ENCODE results near the gene CHDH. TPM values are rescaled to one million over a fixed set of nuclear protein-coding genes. Genes with fewer than 3 reads are reported as not detected.

Gene CHDH
- total and polyA plus RNA-seq, 5 donors from 2014 or later: 0.45 to 4.3 (median 1.3) TPM

DNA sequence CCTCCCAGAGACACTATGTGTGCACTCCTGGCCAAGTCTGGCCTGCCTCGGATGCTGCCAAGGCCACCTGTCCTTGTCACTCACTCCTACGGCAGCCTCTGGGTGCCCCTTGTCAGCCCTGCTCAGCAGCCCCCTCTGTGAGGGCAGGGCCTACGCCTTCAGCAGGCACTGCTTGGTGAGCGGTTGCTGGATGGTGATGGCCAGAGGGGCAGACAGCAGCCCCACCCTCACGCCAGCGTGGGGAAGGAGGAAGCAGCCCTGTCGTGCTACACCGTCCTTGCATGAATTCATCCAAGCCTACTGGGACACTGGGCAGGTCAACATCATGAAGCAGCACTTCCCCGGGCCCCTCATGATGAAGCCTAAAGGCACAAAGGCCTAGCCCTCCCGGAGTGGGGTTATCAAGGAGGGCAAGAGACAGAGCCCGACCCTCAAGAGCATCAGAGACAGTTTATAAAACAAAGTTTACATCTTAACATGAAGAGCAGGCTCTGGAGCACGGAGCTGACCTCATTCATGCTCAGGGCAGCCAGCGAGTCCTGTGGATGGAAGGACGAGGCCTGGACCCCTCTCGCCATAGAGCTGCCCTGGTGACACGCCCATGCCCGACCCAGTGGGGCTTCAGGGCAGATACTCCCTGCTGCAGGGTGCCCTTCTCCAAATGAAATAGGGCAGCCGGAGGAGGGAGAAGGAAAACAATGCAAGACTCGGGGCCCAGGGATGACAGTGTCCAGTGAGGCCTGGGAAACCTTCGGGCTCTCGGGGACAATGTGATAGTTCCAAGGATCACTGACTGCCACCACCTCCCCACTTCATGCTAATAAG, 25.3 kb downstream of the CHDH start:
- H3K4me3 Mint-ChIP-seq: no peak overlapping the region
- Histone ChIP-seq H3K27ac (ENCODE audit: insufficient read depth, low read length, poor library complexity, severe bottlenecking) (no peak overlapping the region), H3K9me3 (ENCODE audit: control insufficient read depth in 2 of 2, low read length in 2 of 2) (no peaks in the 10 kb centered on the region), H3K36me3 (ENCODE audit: control insufficient read depth, insufficient read depth, low read length) (no peaks in the 10 kb centered on the region), H3K4me3 (ENCODE audit: low read depth, low read length) (no peak overlapping the region), H3K27me3 (ENCODE audit: control insufficient read depth, insufficient read depth, low read length) (no peaks in the 10 kb centered on the region), H3K4me1 (ENCODE audit: control insufficient read depth, insufficient read depth, low read length, poor library complexity, severe bottlenecking) (no peaks in the 10 kb centered on the region)
- DNase-seq: no peak
- H3K9me3 Mint-ChIP-seq: peaks cover 0 to 2% (median 0%) of the 10 kb centered on the region in 7 donors
- H3K27ac Mint-ChIP-seq: no peak overlapping the region
- peaks cover 0 to 5% (median 0%) of the 10 kb centered on the region in 4 donors for H3K4me1 Mint-ChIP-seq
- ATAC-seq (ENCODE audit: low read depth in 2 of 2): no peak
- no peaks in the 10 kb centered on the region for H3K36me3 Mint-ChIP-seq
- H3K27me3 Mint-ChIP-seq: peaks cover 14% of the 10 kb centered on the region

DNA sequence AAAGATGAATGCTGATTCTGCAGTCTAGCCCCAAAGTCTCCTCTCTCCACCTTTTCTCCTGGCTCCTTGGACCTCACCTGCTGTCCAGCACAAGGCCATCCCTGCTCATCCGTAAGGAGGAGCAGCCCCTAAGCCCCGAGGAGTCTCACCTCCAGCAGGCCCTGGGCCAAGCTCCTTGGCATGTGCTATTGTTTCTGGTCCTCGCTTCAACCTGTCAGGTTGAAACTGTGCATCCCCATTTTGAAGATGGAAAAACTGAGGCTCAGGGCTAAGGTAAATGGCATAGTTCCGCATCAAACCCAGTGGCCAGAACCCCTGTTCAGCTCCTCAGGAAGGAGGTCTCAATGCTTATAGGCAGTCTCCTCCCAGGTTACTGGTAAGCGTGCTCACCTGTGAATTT, 26.1 kb downstream of the CHDH start:
- Mint-ChIP-seq H3K4me1 (peaks cover 0 to 2% (median 0%) of the 10 kb centered on the region in 4 donors), H3K27me3 (peaks cover 15% of the 10 kb centered on the region), H3K36me3 (no peaks in the 10 kb centered on the region), H3K27ac (no peak overlapping the region), H3K4me3 (no peak overlapping the region), H3K9me3 (peaks cover 0 to 2% (median 0%) of the 10 kb centered on the region in 7 donors)
- no peak for DNase-seq
- ATAC-seq (ENCODE audit: low read depth in 2 of 2): no peak
- Histone ChIP-seq H3K4me1 (ENCODE audit: control insufficient read depth, insufficient read depth, low read length, poor library complexity, severe bottlenecking) (no peaks in the 10 kb centered on the region), H3K36me3 (ENCODE audit: control insufficient read depth, insufficient read depth, low read length) (no peaks in the 10 kb centered on the region), H3K9me3 (ENCODE audit: control insufficient read depth in 2 of 2, low read length in 2 of 2) (no peaks in the 10 kb centered on the region), H3K4me3 (ENCODE audit: low read depth, low read length) (no peak overlapping the region), H3K27me3 (ENCODE audit: control insufficient read depth, insufficient read depth, low read length) (no peaks in the 10 kb centered on the region), H3K27ac (ENCODE audit: insufficient read depth, low read length, poor library complexity, severe bottlenecking) (no peak overlapping the region)

DNA sequence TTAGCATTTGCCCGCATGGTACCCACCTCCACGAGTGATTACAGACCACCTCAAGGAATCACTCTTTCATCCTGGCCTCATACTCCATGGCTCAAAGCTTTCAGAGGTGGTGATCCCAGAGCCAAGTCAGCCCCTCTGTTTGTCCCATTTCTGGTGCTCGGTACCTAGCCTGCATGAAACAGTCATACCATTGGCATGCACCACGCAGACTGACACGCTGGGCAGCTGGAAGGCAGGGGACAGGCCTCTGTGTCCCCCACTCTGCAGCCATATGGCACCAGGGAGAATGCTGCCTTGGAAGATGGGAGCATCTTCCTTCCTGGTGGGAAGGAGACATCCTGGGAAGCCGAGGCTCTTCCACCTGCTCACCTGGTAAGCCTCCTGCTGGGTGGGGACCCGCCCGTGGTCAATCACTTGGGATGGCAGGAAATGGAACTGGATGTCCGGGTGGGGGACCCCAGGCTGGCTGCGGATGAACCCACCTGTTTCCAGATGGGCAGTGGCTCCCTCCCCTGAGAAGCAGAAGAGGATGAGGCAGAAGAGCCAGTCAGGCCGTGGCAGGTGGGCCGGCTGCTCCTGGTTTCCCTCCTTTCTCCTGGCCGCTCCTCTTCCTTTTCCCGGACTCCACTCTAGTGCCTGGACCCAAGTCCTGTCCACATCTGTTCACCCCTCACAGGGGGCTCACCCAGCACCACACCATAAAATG, 26.9 kb downstream of the CHDH start:
- H3K27me3 Mint-ChIP-seq: peaks cover 15% of the 10 kb centered on the region
- no peaks in the 10 kb centered on the region for H3K36me3 ChIP-seq (ENCODE audit: control insufficient read depth, insufficient read depth, low read length)
- H3K4me3 Mint-ChIP-seq: no peak overlapping the region
- no peaks in the 10 kb centered on the region for H3K9me3 ChIP-seq (ENCODE audit: control insufficient read depth in 2 of 2, low read length in 2 of 2)
- no peak overlapping the region for H3K27ac Mint-ChIP-seq
- no peak overlapping the region for H3K27ac ChIP-seq (ENCODE audit: insufficient read depth, low read length, poor library complexity, severe bottlenecking)
- ATAC-seq (ENCODE audit: low read depth in 2 of 2): no peak
- no peaks in the 10 kb centered on the region for H3K36me3 Mint-ChIP-seq
- H3K4me3 ChIP-seq (ENCODE audit: low read depth, low read length): no peak overlapping the region
- H3K27me3 ChIP-seq (ENCODE audit: control insufficient read depth, insufficient read depth, low read length): no peaks in the 10 kb centered on the region
- H3K9me3 Mint-ChIP-seq: peaks cover 0 to 2% (median 0%) of the 10 kb centered on the region in 7 donors
- no peaks in the 10 kb centered on the region for H3K4me1 ChIP-seq (ENCODE audit: control insufficient read depth, insufficient read depth, low read length, poor library complexity, severe bottlenecking)
- no peaks in the 10 kb centered on the region for H3K4me1 Mint-ChIP-seq
- no peak for DNase-seq

DNA sequence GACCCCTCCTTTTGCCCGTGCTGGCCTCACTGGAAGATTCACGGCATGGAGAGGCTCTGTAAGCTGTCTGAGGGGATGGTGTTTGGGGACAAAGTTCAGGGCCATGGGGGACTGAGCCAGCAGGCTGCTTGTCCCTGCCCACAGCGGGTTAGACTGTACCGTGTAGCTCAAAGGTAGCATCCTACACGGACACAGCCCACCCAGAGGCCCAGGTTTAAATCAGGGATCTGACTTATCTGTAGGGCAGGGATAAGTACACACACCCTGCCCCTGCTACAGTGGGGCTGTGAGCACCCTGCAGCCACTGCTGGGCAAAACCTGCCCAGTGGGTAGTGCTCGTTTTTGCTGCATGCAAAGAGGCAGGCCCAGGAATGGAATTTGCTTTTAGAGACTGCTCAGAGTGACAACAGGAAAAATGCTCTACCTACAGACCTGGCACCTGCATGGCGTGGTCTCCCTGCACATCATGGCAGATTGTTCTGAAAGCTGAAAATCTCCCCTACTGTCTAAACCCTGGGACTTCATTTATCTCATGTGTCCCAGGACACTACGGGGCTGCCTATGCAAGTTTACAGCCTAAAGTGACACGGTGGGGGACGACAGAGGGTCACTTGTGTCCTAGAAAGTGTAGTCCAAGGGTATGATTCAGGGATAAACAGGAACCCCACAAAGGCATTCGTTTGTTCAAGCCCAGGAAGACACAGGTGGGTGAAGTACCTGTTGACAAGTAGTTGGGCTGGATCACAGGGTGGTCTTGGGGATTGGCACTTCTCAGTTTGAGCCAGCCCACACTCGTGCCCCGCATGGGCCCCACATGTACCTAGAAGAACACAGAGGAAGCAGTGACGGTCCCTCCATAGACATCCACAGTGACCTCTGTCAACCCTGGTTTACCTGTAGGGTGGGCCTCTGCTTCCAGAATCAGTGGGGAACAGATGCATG, 27.7 kb downstream of the CHDH start:
- ATAC-seq (ENCODE audit: low read depth in 2 of 2) (no peak), DNase-seq (no peak)
- no peak overlapping the region for H3K4me3 Mint-ChIP-seq
- peaks cover 0 to 2% (median 0%) of the 10 kb centered on the region in 7 donors for H3K9me3 Mint-ChIP-seq
- Histone ChIP-seq H3K36me3 (ENCODE audit: control insufficient read depth, insufficient read depth, low read length) (no peaks in the 10 kb centered on the region), H3K9me3 (ENCODE audit: control insufficient read depth in 2 of 2, low read length in 2 of 2) (no peaks in the 10 kb centered on the region), H3K4me1 (ENCODE audit: control insufficient read depth, insufficient read depth, low read length, poor library complexity, severe bottlenecking) (no peaks in the 10 kb centered on the region), H3K4me3 (ENCODE audit: low read depth, low read length) (no peak overlapping the region), H3K27ac (ENCODE audit: insufficient read depth, low read length, poor library complexity, severe bottlenecking) (no peak overlapping the region), H3K27me3 (ENCODE audit: control insufficient read depth, insufficient read depth, low read length) (no peaks in the 10 kb centered on the region)
- peaks cover 20% of the 10 kb centered on the region for H3K27me3 Mint-ChIP-seq
- H3K36me3 Mint-ChIP-seq: no peaks in the 10 kb centered on the region
- H3K27ac Mint-ChIP-seq: no peak overlapping the region
- H3K4me1 Mint-ChIP-seq: no peaks in the 10 kb centered on the region

DNA sequence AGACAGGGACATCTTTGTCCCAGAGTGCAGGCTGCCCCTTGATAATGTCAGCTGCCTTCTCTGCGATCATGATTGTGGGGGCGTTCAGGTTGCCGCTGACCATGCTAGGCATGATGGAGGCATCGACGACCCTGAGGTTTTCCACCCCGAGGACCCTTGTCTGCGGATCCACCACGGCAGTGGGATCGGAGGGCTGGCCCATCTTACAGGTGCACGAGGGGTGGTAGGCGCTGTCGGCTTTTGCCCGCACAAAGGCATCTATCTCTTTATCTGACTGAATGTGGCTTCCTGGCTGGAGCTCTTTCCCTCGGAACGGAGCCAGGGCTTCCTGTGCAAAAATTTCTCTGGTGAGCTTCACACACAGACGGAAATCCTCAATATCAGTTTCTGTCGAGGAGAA, 28.4 kb downstream of the CHDH start:
- H3K36me3 ChIP-seq (ENCODE audit: control insufficient read depth, insufficient read depth, low read length): no peaks in the 10 kb centered on the region
- Mint-ChIP-seq H3K27me3 (peaks cover 20% of the 10 kb centered on the region), H3K4me1 (no peaks in the 10 kb centered on the region), H3K27ac (no peak overlapping the region), H3K36me3 (no peaks in the 10 kb centered on the region), H3K4me3 (no peak overlapping the region), H3K9me3 (peaks cover 0 to 2% (median 0%) of the 10 kb centered on the region in 7 donors)
- no peaks in the 10 kb centered on the region for H3K4me1 ChIP-seq (ENCODE audit: control insufficient read depth, insufficient read depth, low read length, poor library complexity, severe bottlenecking)
- DNase-seq (no peak), ATAC-seq (ENCODE audit: low read depth in 2 of 2) (no peak)
- no peaks in the 10 kb centered on the region for H3K9me3 ChIP-seq (ENCODE audit: control insufficient read depth in 2 of 2, low read length in 2 of 2)
- no peaks in the 10 kb centered on the region for H3K27me3 ChIP-seq (ENCODE audit: control insufficient read depth, insufficient read depth, low read length)
- H3K4me3 ChIP-seq (ENCODE audit: low read depth, low read length): no peak overlapping the region
- no peak overlapping the region for H3K27ac ChIP-seq (ENCODE audit: insufficient read depth, low read length, poor library complexity, severe bottlenecking)

DNA sequence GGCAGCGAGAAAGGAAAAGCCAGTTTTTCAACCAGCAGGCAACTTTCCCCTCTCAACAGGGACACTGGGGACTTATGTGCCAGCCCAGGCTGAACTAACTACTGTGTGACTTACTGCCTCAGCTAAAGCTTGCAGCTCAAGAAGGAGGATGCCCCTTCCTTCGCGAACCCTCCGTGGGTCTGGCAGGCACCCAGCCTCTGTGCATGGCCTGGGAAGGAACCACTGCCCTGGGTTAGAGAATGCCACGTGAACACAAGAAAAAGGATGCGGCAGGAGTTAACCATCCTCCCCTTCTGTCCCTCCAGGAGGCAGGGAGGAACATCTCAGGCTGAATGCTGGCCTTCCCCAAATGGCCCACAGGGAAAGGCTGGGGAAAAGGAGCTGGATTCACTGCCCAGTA, 29.0 kb downstream of the CHDH start:
- H3K27me3 Mint-ChIP-seq: peaks cover 20% of the 10 kb centered on the region
- H3K27ac ChIP-seq (ENCODE audit: insufficient read depth, low read length, poor library complexity, severe bottlenecking): no peak overlapping the region
- H3K4me3 Mint-ChIP-seq: no peak overlapping the region
- no peak overlapping the region for H3K27ac Mint-ChIP-seq
- ATAC-seq (ENCODE audit: low read depth in 2 of 2): no peak
- peaks cover 0 to 2% (median 0%) of the 10 kb centered on the region in 7 donors for H3K9me3 Mint-ChIP-seq
- H3K36me3 ChIP-seq (ENCODE audit: control insufficient read depth, insufficient read depth, low read length): no peaks in the 10 kb centered on the region
- no peak for DNase-seq
- H3K4me3 ChIP-seq (ENCODE audit: low read depth, low read length): no peak overlapping the region
- no peaks in the 10 kb centered on the region for H3K4me1 ChIP-seq (ENCODE audit: control insufficient read depth, insufficient read depth, low read length, poor library complexity, severe bottlenecking)
- H3K9me3 ChIP-seq (ENCODE audit: control insufficient read depth in 2 of 2, low read length in 2 of 2): no peaks in the 10 kb centered on the region
- no peaks in the 10 kb centered on the region for H3K36me3 Mint-ChIP-seq
- H3K4me1 Mint-ChIP-seq: no peaks in the 10 kb centered on the region
- no peaks in the 10 kb centered on the region for H3K27me3 ChIP-seq (ENCODE audit: control insufficient read depth, insufficient read depth, low read length)

DNA sequence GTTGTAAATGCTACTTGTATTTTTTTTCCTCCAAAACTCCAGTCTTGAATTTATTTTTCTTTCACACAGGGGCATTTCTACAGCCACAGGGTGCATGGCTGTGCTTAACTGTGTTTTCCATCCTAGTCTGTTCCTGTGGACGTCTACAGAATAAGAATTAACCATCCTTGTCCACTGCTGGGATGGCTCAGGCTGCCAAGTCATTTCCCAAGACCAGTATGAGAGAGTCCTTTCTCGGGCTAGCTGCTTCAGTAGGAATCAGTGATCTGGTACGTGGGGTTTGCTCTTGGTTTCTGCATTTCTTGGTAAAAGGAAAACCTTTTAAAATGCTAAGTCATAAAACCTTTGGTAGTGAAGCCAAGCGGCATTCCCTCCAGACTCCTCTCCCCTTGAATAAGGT, 29.8 kb downstream of the CHDH start:
- no peaks in the 10 kb centered on the region for H3K4me1 Mint-ChIP-seq
- H3K36me3 ChIP-seq (ENCODE audit: control insufficient read depth, insufficient read depth, low read length): no peaks in the 10 kb centered on the region

More for the DNA sequence above, 29.8 kb downstream of the CHDH start:
- Histone ChIP-seq H3K4me3 (ENCODE audit: low read depth, low read length) (no peak overlapping the region), H3K27me3 (ENCODE audit: control insufficient read depth, insufficient read depth, low read length) (no peaks in the 10 kb centered on the region), H3K9me3 (ENCODE audit: control insufficient read depth in 2 of 2, low read length in 2 of 2) (no peaks in the 10 kb centered on the region), H3K27ac (ENCODE audit: insufficient read depth, low read length, poor library complexity, severe bottlenecking) (no peak overlapping the region), H3K4me1 (ENCODE audit: control insufficient read depth, insufficient read depth, low read length, poor library complexity, severe bottlenecking) (no peaks in the 10 kb centered on the region)
- H3K9me3 Mint-ChIP-seq: peaks cover 0 to 2% (median 0%) of the 10 kb centered on the region in 7 donors
- peaks cover 20% of the 10 kb centered on the region for H3K27me3 Mint-ChIP-seq
- H3K36me3 Mint-ChIP-seq: no peaks in the 10 kb centered on the region
- no peak overlapping the region for H3K4me3 Mint-ChIP-seq
- DNase-seq (no peak), ATAC-seq (ENCODE audit: low read depth in 2 of 2) (no peak)
- H3K27ac Mint-ChIP-seq: no peak overlapping the region

Data from CD4-positive, CD25-positive, alpha-beta regulatory T cell (primary cell).